Breast epithelium (tissue), 3 donors: ENCODE measurements around the gene LUZP1.

ENCODE experiments used
- POLR2A ChIP-seq: fragments of 450-650 bp; IDR thresholded peaks from one replicate; pipeline ENCODE4 v1.6.1; 2016; ENCODE audit warnings: antibody characterized with exemption, mild to moderate bottlenecking, moderate library complexity
- POLR2AphosphoS5 ChIP-seq, 3 donors: sonication (generic); formaldehyde crosslinking; IDR thresholded peaks; one replicate each; pipeline ENCODE4 v1.6.1; 2017; ENCODE audit warnings: antibody characterized with exemption in 3 of 3

- TF ChIP-seq POLR2AphosphoS5 (IDR thresholded peaks at IDR 0.05) (no peak), POLR2A (no peak)
Measured at GRCh38 chr1:23184212-23184934, 15.7 kb upstream of the LUZP1 start.
